OCI-LY7 (cell line): Measurements from ENCODE around the gene FNIP1. TPM values are rescaled to one million over a fixed set of nuclear protein-coding genes. Genes with fewer than 3 reads are reported as not detected.

ENCODE experiments used
- BruUV-seq: library from RNA; stranded (reverse); fragments of 400-500 nt; replicated peaks from 2 replicates; lab custom pipeline; 2021; lab: Mats Ljungman, UMichigan
- CTCF ChIA-PET: fragments of 300-600 bp; sonication (Branson Sonifier 250); formaldehyde crosslinking; loops from one replicate; lab custom pipeline; 2022; ENCODE audit warnings: antibody characterized with exemption; ENCODE audit not compliant: unreplicated experiment; lab: Charles Lee
- POLR2A ChIA-PET: fragments of 300-600 bp; sonication (Branson Sonifier 250); formaldehyde crosslinking; loops from one replicate; lab custom pipeline; 2022; ENCODE audit warnings: antibody characterized with exemption; lab: Charles Lee
- DNase-seq: peaks from one replicate; pipeline ENCODE4 v3.0.0-alpha.2; 2015; ENCODE audit warnings: low spot score
- H2AFZ ChIP-seq: fragments of 200-600 bp; sonication (generic), shearing (Covaris generic); 2 replicates; pipeline ENCODE4 v1.6.1; 2014; ENCODE audit warnings: mild to moderate bottlenecking, antibody characterized with exemption, low read length, moderate library complexity
- H3K27ac ChIP-seq: fragments of 200-600 bp; sonication (generic); 2 replicates; pipeline ENCODE4 v1.5.1; 2014; ENCODE audit warnings: mixed run types, low read depth, mild to moderate bottlenecking, moderate library complexity, low read length, inconsistent platforms; ENCODE audit not compliant: poor library complexity, severe bottlenecking
- H3K36me3 ChIP-seq: fragments of 200-600 bp; sonication (generic); 2 replicates; pipeline ENCODE4 v1.6.1; 2014; ENCODE audit warnings: mild to moderate bottlenecking, antibody characterized with exemption, low read length, moderate library complexity, mixed read lengths; ENCODE audit not compliant: insufficient read depth
- H3K4me1 ChIP-seq: fragments of 200-600 bp; sonication (generic); 2 replicates; pipeline ENCODE4 v1.5.1; 2014; ENCODE audit warnings: mild to moderate bottlenecking, low read length; ENCODE audit not compliant: insufficient read depth, poor library complexity, severe bottlenecking
- H3K4me2 ChIP-seq: fragments of 200-600 bp; sonication (generic); 2 replicates; pipeline ENCODE4 v1.6.1; 2014; ENCODE audit warnings: mild to moderate bottlenecking, low read length
- H3K4me3 ChIP-seq: fragments of 200-600 bp; sonication (generic); 2 replicates; pipeline ENCODE4 v1.5.1; 2014; ENCODE audit warnings: mild to moderate bottlenecking, low read depth, low read length; ENCODE audit not compliant: poor library complexity, severe bottlenecking
- H3K79me2 ChIP-seq: fragments of 200-600 bp; sonication (generic); 2 replicates; pipeline ENCODE4 v1.6.1; 2016; ENCODE audit warnings: low read depth, mild to moderate bottlenecking, low read length, moderate library complexity, mixed read lengths; ENCODE audit not compliant: insufficient read depth
- H3K9me2 ChIP-seq: fragments of 200-600 bp; sonication (generic); 2 replicates; pipeline ENCODE4 v1.6.1; 2016; ENCODE audit warnings: mild to moderate bottlenecking, low read length, mixed read lengths; ENCODE audit not compliant: insufficient read depth
- H3K9me3 ChIP-seq: fragments of 200-600 bp; sonication (generic); 2 replicates; pipeline ENCODE4 v1.6.1; 2014; ENCODE audit warnings: mild to moderate bottlenecking, mixed run types, low read length, mixed read lengths
- H4K20me1 ChIP-seq: fragments of 200-600 bp; sonication (generic); 2 replicates; pipeline ENCODE4 v1.6.1; 2014; ENCODE audit warnings: mild to moderate bottlenecking, antibody characterized with exemption, low read length, moderate library complexity, mixed read lengths; ENCODE audit not compliant: insufficient read depth
- EZH2phosphoT487 ChIP-seq: fragments of 200-600 bp; sonication (generic); IDR thresholded peaks from 2 replicates; pipeline ENCODE4 v1.6.1; 2018; ENCODE audit warnings: low read depth, borderline replicate concordance, mild to moderate bottlenecking, mixed run types, antibody characterized with exemption, low read length, moderate library complexity, mixed read lengths
- intact Hi-C: fragments of 100-400 bp; cut with micrococcal nuclease; formaldehyde crosslinking; loops from one replicate; pipeline ENCODE4 v1.10.0; 2022; ENCODE audit not compliant: unreplicated experiment
- total RNA-seq, 2 experiments: library from RNA; depleted of rRNA in 1 of 2; stranded (reverse); fragments of >200 nt in 1 of 2; shearing (Covaris generic) in 1 of 2; gene quantifications; 2 replicates each; pipeline ENCODE4 v1.2.3, GENCODE V29; 2014 to 2022
- TF ChIP-seq, protein P1 (sequence below): fragments of 200-600 bp; sonication (generic); conservative IDR thresholded peaks from 2 replicates; pipeline ENCODE4 v1.5.1; 2014; ENCODE audit warnings: mild to moderate bottlenecking, antibody characterized with exemption, low read length, moderate library complexity, mixed read lengths

FNIP1 gene
- total RNA-seq, 2 experiments from 2014 or later, result 19.4 to 20.6 TPM

GRCh38 chr5:131825404-131826013 is 28.7 kb upstream of the FNIP1 start:
- H2AFZ ChIP-seq, result no peak overlapping the region
- H4K20me1 ChIP-seq, result no peaks in the 10 kb centered on the region
- CTCF ChIA-PET, result no interaction called here
- TF ChIP-seq, protein P1, sequence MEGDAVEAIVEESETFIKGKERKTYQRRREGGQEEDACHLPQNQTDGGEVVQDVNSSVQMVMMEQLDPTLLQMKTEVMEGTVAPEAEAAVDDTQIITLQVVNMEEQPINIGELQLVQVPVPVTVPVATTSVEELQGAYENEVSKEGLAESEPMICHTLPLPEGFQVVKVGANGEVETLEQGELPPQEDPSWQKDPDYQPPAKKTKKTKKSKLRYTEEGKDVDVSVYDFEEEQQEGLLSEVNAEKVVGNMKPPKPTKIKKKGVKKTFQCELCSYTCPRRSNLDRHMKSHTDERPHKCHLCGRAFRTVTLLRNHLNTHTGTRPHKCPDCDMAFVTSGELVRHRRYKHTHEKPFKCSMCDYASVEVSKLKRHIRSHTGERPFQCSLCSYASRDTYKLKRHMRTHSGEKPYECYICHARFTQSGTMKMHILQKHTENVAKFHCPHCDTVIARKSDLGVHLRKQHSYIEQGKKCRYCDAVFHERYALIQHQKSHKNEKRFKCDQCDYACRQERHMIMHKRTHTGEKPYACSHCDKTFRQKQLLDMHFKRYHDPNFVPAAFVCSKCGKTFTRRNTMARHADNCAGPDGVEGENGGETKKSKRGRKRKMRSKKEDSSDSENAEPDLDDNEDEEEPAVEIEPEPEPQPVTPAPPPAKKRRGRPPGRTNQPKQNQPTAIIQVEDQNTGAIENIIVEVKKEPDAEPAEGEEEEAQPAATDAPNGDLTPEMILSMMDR, result no peak
- TF ChIP-seq EZH2phosphoT487, result no peak
- no TSS peak for BruUV-seq
- no peaks in the 10 kb centered on the region for H3K9me3 ChIP-seq
- H3K79me2 ChIP-seq, result no peaks in the 10 kb centered on the region
- H3K9me2 ChIP-seq, result no peaks in the 10 kb centered on the region
- H3K4me1 ChIP-seq, result no peaks in the 10 kb centered on the region
- no peak for DNase-seq
- H3K4me2 ChIP-seq, result no peak overlapping the region
- H3K36me3 ChIP-seq, result no peaks in the 10 kb centered on the region
- intact Hi-C loops, result no loop called here
- H3K4me3 ChIP-seq, result no peak overlapping the region
- POLR2A ChIA-PET, result no interaction called here
- no peak overlapping the region for H3K27ac ChIP-seq

DNA sequence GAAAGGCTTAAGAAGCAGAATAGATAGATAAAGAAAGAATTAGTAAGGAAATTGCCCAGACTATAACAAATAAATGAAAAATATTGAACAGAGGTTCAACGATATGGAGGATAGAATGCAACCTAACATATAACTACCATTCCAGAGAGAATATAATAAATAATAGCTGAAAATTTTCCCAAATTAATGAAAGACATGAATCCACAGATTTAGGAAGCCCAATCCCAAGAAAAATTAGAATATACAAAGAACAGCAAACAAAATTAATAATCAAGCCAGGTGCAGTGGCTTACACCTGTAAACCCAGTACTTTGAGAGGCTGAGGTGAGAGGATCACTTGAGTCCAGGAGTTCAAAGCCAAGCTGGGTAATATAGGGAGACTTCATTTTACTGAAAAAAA is 27.8 kb upstream of the FNIP1 start:
- Histone ChIP-seq H3K9me3 (no peaks in the 10 kb centered on the region), H3K4me3 (no peak overlapping the region), H3K36me3 (no peaks in the 10 kb centered on the region), H3K4me2 (no peak overlapping the region), H3K4me1 (no peaks in the 10 kb centered on the region), H3K27ac (no peak overlapping the region), H2AFZ (no peak overlapping the region), H4K20me1 (no peaks in the 10 kb centered on the region), H3K79me2 (no peaks in the 10 kb centered on the region), H3K9me2 (no peaks in the 10 kb centered on the region)
- intact Hi-C loops, result no loop called here
- TF ChIP-seq, protein P1, result no peak
- no peak for TF ChIP-seq EZH2phosphoT487
- BruUV-seq, result no TSS peak
- CTCF ChIA-PET, result no interaction called here
- POLR2A ChIA-PET, result interaction anchor here (0.7 kb wide), 1 partner anchor 8 kb away, joined by 3 read pairs; no protein-coding TSS in a partner anchor
- no peak for DNase-seq

GRCh38 chr5:131821221-131821620 is 24.4 kb upstream of the FNIP1 start:
- H4K20me1 ChIP-seq, result no peaks in the 10 kb centered on the region
- no peaks in the 10 kb centered on the region for H3K9me3 ChIP-seq
- no peak overlapping the region for H3K4me3 ChIP-seq
- POLR2A ChIA-PET, result interaction anchor here (0.6 kb wide), 2 partner anchors 125 to 749 kb away, joined by 5 to 6 read pairs; no protein-coding TSS in a partner anchor
- H3K27ac ChIP-seq, result no peak overlapping the region
- TF ChIP-seq EZH2phosphoT487, result no peak
- TF ChIP-seq, protein P1, result no peak
- H2AFZ ChIP-seq, result no peak overlapping the region
- CTCF ChIA-PET, result no interaction called here
- H3K9me2 ChIP-seq, result no peaks in the 10 kb centered on the region
- no peaks in the 10 kb centered on the region for H3K36me3 ChIP-seq
- DNase-seq, result no peak
- H3K4me1 ChIP-seq, result no peaks in the 10 kb centered on the region
- intact Hi-C loops, result no loop called here
- BruUV-seq, result no TSS peak
- H3K4me2 ChIP-seq, result no peak overlapping the region
- no peaks in the 10 kb centered on the region for H3K79me2 ChIP-seq
